HL-60 (cell line): ENCODE measurements around the gene SYCE3.

Experiments used
- CTCF ChIP-seq: IDR thresholded peaks from one replicate; pipeline ENCODE4 v1.5.1; 2011; ENCODE audit warnings: low read length, control low read depth, inconsistent platforms; ENCODE audit not compliant: insufficient read depth
- GABPA ChIP-seq: IDR thresholded peaks from 2 replicates; pipeline ENCODE4 v1.6.1; 2012; ENCODE audit warnings: low read depth
- POLR2AphosphoS5 ChIP-seq: IDR thresholded peaks from 2 replicates; pipeline ENCODE4 v1.6.1; 2012; ENCODE audit warnings: low read depth
- REST ChIP-seq: IDR thresholded peaks from 2 replicates; pipeline ENCODE4 v1.6.1; 2012; ENCODE audit warnings: low read depth; ENCODE audit not compliant: insufficient replicate concordance

- TF ChIP-seq CTCF (no peak), POLR2AphosphoS5 (no peak), REST (no peak), GABPA (no peak)
These were observed 17.0 kb upstream of the SYCE3 start for GRCh38 chr22:50579752-50580151.
